Mesenchymal stem cell (in vitro differentiated cells and primary cell): Measurements from ENCODE around the gene ERCC4.

Experiments used
- DNase-seq: peaks from one replicate; pipeline ENCODE4 v3.0.0-alpha.2; 2013
- H2AFZ ChIP-seq: one replicate; pipeline ENCODE4 v1.6.1; 2013; ENCODE audit warnings: low read depth, mild to moderate bottlenecking, control low read depth, inconsistent platforms, low read length, moderate library complexity
- H2AK5ac ChIP-seq: 2 replicates; pipeline ENCODE4 v1.6.1; 2013; ENCODE audit warnings: low read length, moderate library complexity, mild to moderate bottlenecking, inconsistent platforms; ENCODE audit not compliant: severe bottlenecking
- H2BK120ac ChIP-seq: one replicate; pipeline ENCODE4 v1.6.1; 2013; ENCODE audit warnings: low read depth, mild to moderate bottlenecking, inconsistent platforms, low read length, moderate library complexity
- H2BK12ac ChIP-seq, 2 experiments: one replicate each; pipeline ENCODE4 v1.6.1; 2013; ENCODE audit warnings: inconsistent platforms in 2 of 2, low read length in 2 of 2, mild to moderate bottlenecking in 2 of 2, moderate library complexity in 2 of 2, control low read depth in 1 of 2
- H2BK15ac ChIP-seq: one replicate; pipeline ENCODE4 v1.6.1; 2013; ENCODE audit warnings: mild to moderate bottlenecking, low read depth, inconsistent platforms; ENCODE audit not compliant: poor library complexity, severe bottlenecking
- H2BK5ac ChIP-seq: 2 replicates; pipeline ENCODE4 v1.6.1; 2013; ENCODE audit warnings: low read depth, mild to moderate bottlenecking, low read length, control low read depth, inconsistent platforms; ENCODE audit not compliant: poor library complexity, severe bottlenecking
- H3K14ac ChIP-seq, 2 experiments: one replicate each; pipeline ENCODE4 v1.6.1; 2013; ENCODE audit warnings: inconsistent platforms in 2 of 2, low read length in 2 of 2, control low read depth in 1 of 2, mild to moderate bottlenecking in 1 of 2, moderate library complexity in 1 of 2
- H3K18ac ChIP-seq, 2 experiments: one replicate each; pipeline ENCODE4 v1.6.1; 2013; ENCODE audit warnings: inconsistent platforms in 2 of 2, low read length in 2 of 2, control low read depth in 1 of 2, low read depth in 1 of 2, mild to moderate bottlenecking in 1 of 2
- H3K23ac ChIP-seq, 2 experiments: one replicate each; pipeline ENCODE4 v1.6.1; 2013; ENCODE audit warnings: inconsistent platforms in 2 of 2, low read length in 2 of 2, mild to moderate bottlenecking in 2 of 2, moderate library complexity in 2 of 2, control low read depth in 1 of 2
- H3K27ac ChIP-seq: 2 replicates; pipeline ENCODE4 v1.5.1; 2013; ENCODE audit warnings: mild to moderate bottlenecking, moderate library complexity, low read length, control low read depth, inconsistent platforms; ENCODE audit not compliant: poor library complexity, severe bottlenecking
- H3K27me3 ChIP-seq, 2 experiments: 2 replicates each; pipeline versions ENCODE4 v1.6.1 to v1.7.0; 2013; ENCODE audit warnings: low read length in 2 of 2, mild to moderate bottlenecking in 2 of 2, moderate library complexity in 2 of 2, control low read depth in 1 of 2, inconsistent platforms in 1 of 2; ENCODE audit not compliant: control insufficient read depth in 1 of 2, insufficient read depth in 1 of 2
- H3K36me3 ChIP-seq, 2 experiments: 2 replicates each; pipeline versions ENCODE4 v1.6.1 to v1.7.0; 2013; ENCODE audit warnings: low read length in 2 of 2, control low read depth in 1 of 2, inconsistent platforms in 1 of 2, low read depth in 1 of 2, mild to moderate bottlenecking in 1 of 2; ENCODE audit not compliant: insufficient read depth in 2 of 2, control insufficient read depth in 1 of 2
- H3K4ac ChIP-seq, 2 experiments: one replicate each; pipeline ENCODE4 v1.6.1; 2013; ENCODE audit warnings: inconsistent platforms in 2 of 2, low read length in 2 of 2, mild to moderate bottlenecking in 2 of 2, moderate library complexity in 2 of 2, control low read depth in 1 of 2, low read depth in 1 of 2
- H3K4me1 ChIP-seq: 2 replicates; pipeline ENCODE4 v1.6.1; 2013; ENCODE audit warnings: low read depth, low read length, control low read depth; ENCODE audit not compliant: control insufficient read depth, insufficient read depth
- H3K4me2 ChIP-seq: 2 replicates; pipeline ENCODE4 v1.6.1; 2013; ENCODE audit warnings: low read length, mild to moderate bottlenecking, inconsistent platforms; ENCODE audit not compliant: poor library complexity, severe bottlenecking
- H3K4me3 ChIP-seq, 2 experiments: 2 replicates each; pipeline versions ENCODE4 v1.5.1 to v1.7.0; 2013; ENCODE audit warnings: low read length in 2 of 2, mild to moderate bottlenecking in 2 of 2, control low read depth in 1 of 2, low read depth in 1 of 2; ENCODE audit not compliant: insufficient read depth in 1 of 2
- H3K79me1 ChIP-seq: replicated peaks from 2 replicates; pipeline ENCODE4 v1.6.1; 2013; ENCODE audit warnings: mild to moderate bottlenecking, control low read depth, low read length, inconsistent platforms; ENCODE audit not compliant: poor library complexity, severe bottlenecking
- H3K9ac ChIP-seq: 2 replicates; pipeline ENCODE4 v1.7.0; 2013; ENCODE audit warnings: mild to moderate bottlenecking, low read length, moderate library complexity
- H3K9me3 ChIP-seq: 2 replicates; pipeline ENCODE4 v1.7.0; 2013; ENCODE audit warnings: mild to moderate bottlenecking, low read length; ENCODE audit not compliant: control insufficient read depth
- H4K8ac ChIP-seq: one replicate; pipeline ENCODE4 v1.6.1; 2013; ENCODE audit warnings: inconsistent platforms, mild to moderate bottlenecking, low read length, moderate library complexity
- H4K91ac ChIP-seq: one replicate; pipeline ENCODE4 v1.6.1; 2013; ENCODE audit warnings: mild to moderate bottlenecking, low read length, inconsistent platforms
- WGBS: methylation state at CpG from one replicate; pipeline ENCODE4 v1.1.7; 2013; ENCODE audit warnings: mixed read lengths; 5-methylcytosine and 5-hydroxymethylcytosine counted together

ERCC4 gene

DNA sequence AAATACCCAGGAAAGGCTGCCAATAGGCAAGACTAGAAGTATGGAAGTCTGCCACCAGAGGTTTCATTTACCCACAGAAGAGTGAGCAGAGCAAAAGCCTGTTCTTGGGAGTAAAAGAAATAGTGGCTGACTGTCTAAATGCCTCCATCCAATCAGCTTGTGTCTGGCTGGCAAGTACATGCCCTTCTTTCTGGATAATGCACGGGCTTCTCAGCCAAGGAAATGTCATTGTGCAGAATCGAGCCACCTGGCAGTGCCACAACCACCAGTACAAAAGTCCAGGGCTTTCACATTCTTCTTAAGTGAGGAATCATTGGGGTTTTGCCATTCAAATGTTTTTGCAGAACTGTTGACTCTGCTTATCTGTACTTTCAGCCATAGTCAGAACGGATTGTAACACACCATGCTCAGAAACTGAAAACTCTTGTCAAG is 10.1 kb upstream of the ERCC4 start:
- H3K27ac ChIP-seq: no peak overlapping the region
- H3K9me3 ChIP-seq: peaks cover 6% of the 10 kb centered on the region
- no peak overlapping the region for H2BK15ac ChIP-seq
- no peaks in the 10 kb centered on the region for H3K36me3 ChIP-seq
- H3K9ac ChIP-seq: peak overlapping the region; percentile 56
- no peak overlapping the region for H4K8ac ChIP-seq
- no peak overlapping the region for H4K91ac ChIP-seq
- H3K14ac ChIP-seq: no peak overlapping the region
- H2BK120ac ChIP-seq: no peak overlapping the region
- H2BK12ac ChIP-seq: no peak overlapping the region
- no peaks in the 10 kb centered on the region for H3K79me1 ChIP-seq
- no peak overlapping the region for H2AK5ac ChIP-seq
- H2BK5ac ChIP-seq: no peak overlapping the region
- H3K27me3 ChIP-seq: peaks cover 16 to 31% of the 10 kb centered on the region in 2 experiments
- H3K4me3 ChIP-seq: peak overlapping the region in 1 of 2 experiments; percentile 62
- no peak for DNase-seq
- no peak overlapping the region for H3K18ac ChIP-seq
- no peak overlapping the region for H3K4me2 ChIP-seq
- H3K4me1 ChIP-seq: no peaks in the 10 kb centered on the region
- no peak overlapping the region for H3K4ac ChIP-seq
- H2AFZ ChIP-seq: no peak overlapping the region
- no peak overlapping the region for H3K23ac ChIP-seq
- WGBS: 73% methylated on average over 3 of the region's 3 CpGs

DNA sequence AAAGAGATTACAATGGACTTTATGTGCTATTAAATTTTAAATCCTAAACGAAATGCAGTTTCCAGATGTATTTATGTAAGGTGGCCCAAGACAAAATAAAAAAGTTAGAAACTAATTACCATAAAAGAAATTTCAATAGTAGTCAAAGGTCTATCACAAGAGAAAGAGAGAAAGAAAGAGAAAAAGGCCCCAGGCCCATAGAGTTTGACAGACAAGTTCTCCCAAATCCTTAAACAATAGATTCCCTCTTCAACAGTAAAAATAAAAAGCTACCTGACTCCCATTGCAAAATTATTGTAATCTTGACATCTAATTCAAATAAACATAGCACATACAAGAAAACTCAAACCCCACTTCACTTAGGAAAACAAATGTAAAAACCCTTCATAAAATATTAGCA is 8.6 kb upstream of the ERCC4 start:
- H2BK120ac ChIP-seq: no peak overlapping the region
- no peak overlapping the region for H3K9ac ChIP-seq
- H2AK5ac ChIP-seq: no peak overlapping the region
- H3K36me3 ChIP-seq: no peaks in the 10 kb centered on the region
- H3K18ac ChIP-seq: no peak overlapping the region
- DNase-seq: no peak
- H3K14ac ChIP-seq: no peak overlapping the region
- no CpG with 5 or more reads among the region's 1 CpG for WGBS
- no peak overlapping the region for H2BK5ac ChIP-seq
- peaks cover 16 to 30% of the 10 kb centered on the region in 2 experiments for H3K27me3 ChIP-seq
- no peak overlapping the region for H4K91ac ChIP-seq
- no peak overlapping the region for H3K4me3 ChIP-seq
- H3K4ac ChIP-seq: no peak overlapping the region
- no peak overlapping the region for H2AFZ ChIP-seq
- no peak overlapping the region for H4K8ac ChIP-seq
- H3K23ac ChIP-seq: no peak overlapping the region
- H3K27ac ChIP-seq: no peak overlapping the region
- H3K4me2 ChIP-seq: no peak overlapping the region
- H2BK12ac ChIP-seq: no peak overlapping the region
- no peaks in the 10 kb centered on the region for H3K4me1 ChIP-seq
- no peak overlapping the region for H2BK15ac ChIP-seq
- H3K79me1 ChIP-seq: no peaks in the 10 kb centered on the region
- H3K9me3 ChIP-seq: peaks cover 6% of the 10 kb centered on the region

GRCh38 chr16:13911871-13912270 is 8.1 kb upstream of the ERCC4 start:
- Histone ChIP-seq H3K18ac (no peak overlapping the region), H3K23ac (no peak overlapping the region), H3K36me3 (no peaks in the 10 kb centered on the region), H3K4me3 (no peak overlapping the region), H3K14ac (no peak overlapping the region), H4K91ac (no peak overlapping the region), H2AK5ac (no peak overlapping the region), H3K27ac (no peak overlapping the region), H2BK5ac (no peak overlapping the region), H3K4ac (no peak overlapping the region), H3K79me1 (no peaks in the 10 kb centered on the region), H4K8ac (no peak overlapping the region), H2AFZ (no peak overlapping the region), H3K4me1 (no peaks in the 10 kb centered on the region), H3K9me3 (peaks cover 6% of the 10 kb centered on the region), H3K4me2 (no peak overlapping the region), H2BK15ac (no peak overlapping the region), H2BK120ac (no peak overlapping the region), H3K9ac (no peak overlapping the region), H2BK12ac (no peak overlapping the region), H3K27me3 (peaks cover 16 to 26% of the 10 kb centered on the region in 2 experiments)
- DNase-seq: no peak

- Histone ChIP-seq H3K79me1 (no peaks in the 10 kb centered on the region), H3K23ac (no peak overlapping the region), H2BK12ac (no peak overlapping the region), H3K4me2 (no peak overlapping the region), H3K27me3 (peaks cover 16 to 21% of the 10 kb centered on the region in 2 experiments), H3K36me3 (no peaks in the 10 kb centered on the region), H3K9me3 (peaks cover 6% of the 10 kb centered on the region), H2BK120ac (no peak overlapping the region), H3K4ac (no peak overlapping the region), H4K8ac (no peak overlapping the region), H3K4me3 (no peak overlapping the region), H2AFZ (no peak overlapping the region), H2BK15ac (no peak overlapping the region), H3K18ac (no peak overlapping the region), H2AK5ac (no peak overlapping the region), H4K91ac (no peak overlapping the region), H3K14ac (no peak overlapping the region), H3K9ac (no peak overlapping the region), H3K27ac (no peak overlapping the region), H3K4me1 (no peaks in the 10 kb centered on the region), H2BK5ac (no peak overlapping the region)
- WGBS: 69% methylated on average over 1 of the region's 1 CpG
- DNase-seq: no peak
Measured at GRCh38 chr16:13912891-13913290, 7.1 kb upstream of the ERCC4 start.
